OCI-LY3 (cell line): Measurements from ENCODE around the gene PLD5.

Experiments used
- CTCF ChIP-seq: fragments of 200-600, 300-600 bp; sonication (generic); IDR thresholded peaks from 2 replicates; pipeline ENCODE4 v1.5.1; 2014; ENCODE audit warnings: antibody characterized with exemption, low read length, low read depth
- EZH2phosphoT487 ChIP-seq: fragments of 200-600 bp; shearing (Covaris generic); IDR thresholded peaks from 2 replicates; pipeline ENCODE4 v1.6.1; 2018; ENCODE audit warnings: antibody characterized with exemption, mixed run types, low read depth

DNA sequence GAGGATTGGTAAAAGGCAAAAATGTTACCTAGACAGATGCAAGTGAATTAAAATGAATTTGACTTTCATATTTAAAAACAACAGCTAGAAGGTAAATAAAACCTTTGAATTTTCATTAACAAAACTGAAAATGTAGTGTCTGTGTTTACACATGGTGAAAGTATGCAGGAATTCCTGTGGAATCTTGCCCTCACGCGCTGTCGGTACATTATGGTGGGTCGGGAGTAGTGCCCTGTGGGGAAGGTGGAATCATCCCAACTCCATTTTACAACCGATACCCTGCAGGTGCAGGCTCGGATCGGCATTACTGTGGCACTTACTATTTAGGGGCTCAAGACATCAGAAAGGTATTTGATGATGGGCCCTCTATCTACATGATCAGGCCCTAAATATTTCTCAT, 328.4 kb downstream of the PLD5 start:
- TF ChIP-seq CTCF = no peak
- TF ChIP-seq EZH2phosphoT487 = no peak
